ENCODE results near the gene CCDC27.

Gene CCDC27

GRCh38 chr1:3717715-3718601, 34.3 kb upstream of the CCDC27 start:
- DNase-seq (ENCODE audit: low read depth in 2 of 2), result no peak

DNA sequence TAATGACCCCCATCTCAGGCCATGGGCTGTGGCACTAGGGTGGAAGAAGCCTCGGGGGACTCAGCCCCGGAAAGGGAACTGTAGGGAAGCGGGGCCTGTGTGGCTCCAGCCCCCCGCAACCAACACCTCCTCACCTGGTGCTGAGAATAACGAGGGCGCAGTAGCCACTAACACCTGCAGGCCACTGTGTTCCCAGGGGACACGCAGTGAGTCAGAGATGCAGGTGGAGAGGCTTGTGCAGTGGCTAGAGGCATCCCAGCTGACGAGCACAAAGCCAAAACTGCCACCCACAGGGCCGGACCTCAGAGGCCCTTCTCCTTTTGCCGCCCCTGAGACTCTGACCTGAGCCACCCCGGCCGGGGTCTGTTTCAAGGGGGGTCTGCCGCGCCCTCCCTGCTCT, 33.5 kb upstream of the CCDC27 start:
- DNase-seq (ENCODE audit: low read depth in 2 of 2), result no peak

- no peak for DNase-seq (ENCODE audit: low read depth in 2 of 2)
Observed at GRCh38 chr1:3721955-3722465, 30.2 kb upstream of the CCDC27 start.

DNA sequence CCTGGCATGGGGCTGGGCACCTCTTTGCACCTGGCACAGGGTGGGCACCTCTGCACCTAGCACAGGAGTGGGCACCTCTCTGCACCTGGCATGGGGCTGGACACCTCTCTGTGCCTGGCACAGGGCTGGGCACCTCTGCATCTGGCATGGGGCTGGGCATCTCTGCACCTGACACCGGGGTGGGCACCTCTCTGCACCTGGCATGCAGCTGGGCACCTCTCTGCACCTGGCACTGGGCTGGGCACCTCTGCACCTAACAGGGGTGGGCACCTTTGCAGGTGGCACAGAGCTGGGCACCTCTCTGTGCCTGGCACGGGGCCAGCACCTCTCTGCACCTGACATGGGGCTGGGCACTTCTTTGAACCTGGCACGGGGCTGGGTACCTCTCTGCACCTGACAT, 29.4 kb upstream of the CCDC27 start:
- no peak for DNase-seq (ENCODE audit: low read depth in 2 of 2)

- DNase-seq (ENCODE audit: low read depth in 2 of 2), result peak; percentile 68 to 84
Observed at GRCh38 chr1:3724416-3725030, 27.7 kb upstream of the CCDC27 start.

GRCh38 chr1:3725366-3725765, 26.9 kb upstream of the CCDC27 start:
- DNase-seq (ENCODE audit: low read depth in 2 of 2), result no peak

DNA sequence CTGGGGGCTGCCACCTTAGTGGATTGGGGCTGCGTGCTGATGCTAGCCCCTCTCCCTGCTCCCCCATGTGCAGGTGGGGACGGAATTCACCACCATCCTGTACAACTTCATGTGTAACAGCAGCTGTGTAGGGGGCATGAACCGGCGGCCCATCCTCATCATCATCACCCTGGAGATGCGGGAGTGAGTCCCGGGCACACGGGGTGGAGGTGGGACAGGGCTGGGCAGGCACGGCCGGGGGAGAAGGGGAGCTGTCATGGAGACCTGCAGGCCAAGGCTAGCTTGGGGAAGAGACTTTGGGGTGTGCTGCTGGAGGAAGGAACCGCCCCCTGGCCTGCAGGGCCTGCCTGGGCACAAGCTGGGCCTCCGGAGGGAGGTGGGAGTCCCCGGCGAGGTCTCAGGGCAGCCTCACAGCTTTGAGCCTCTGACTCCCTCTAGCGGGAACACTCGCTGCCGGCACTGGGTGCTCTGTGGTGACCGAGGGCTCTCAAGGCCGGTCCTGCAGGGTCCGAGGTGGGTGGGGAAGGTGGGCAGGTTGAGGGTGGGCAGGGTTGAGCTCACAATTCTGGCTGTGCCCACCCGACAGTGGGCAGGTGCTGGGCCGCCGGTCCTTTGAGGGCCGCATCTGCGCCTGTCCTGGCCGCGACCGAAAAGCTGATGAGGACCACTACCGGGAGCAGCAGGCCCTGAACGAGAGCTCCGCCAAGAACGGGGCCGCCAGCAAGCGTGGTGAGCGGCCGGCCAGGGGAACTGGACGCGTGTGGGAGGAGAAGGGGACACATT, 25.0 kb upstream of the CCDC27 start:
- peak in 1 of 2 donors; percentile 13 for DNase-seq (ENCODE audit: low read depth in 2 of 2)

DNA sequence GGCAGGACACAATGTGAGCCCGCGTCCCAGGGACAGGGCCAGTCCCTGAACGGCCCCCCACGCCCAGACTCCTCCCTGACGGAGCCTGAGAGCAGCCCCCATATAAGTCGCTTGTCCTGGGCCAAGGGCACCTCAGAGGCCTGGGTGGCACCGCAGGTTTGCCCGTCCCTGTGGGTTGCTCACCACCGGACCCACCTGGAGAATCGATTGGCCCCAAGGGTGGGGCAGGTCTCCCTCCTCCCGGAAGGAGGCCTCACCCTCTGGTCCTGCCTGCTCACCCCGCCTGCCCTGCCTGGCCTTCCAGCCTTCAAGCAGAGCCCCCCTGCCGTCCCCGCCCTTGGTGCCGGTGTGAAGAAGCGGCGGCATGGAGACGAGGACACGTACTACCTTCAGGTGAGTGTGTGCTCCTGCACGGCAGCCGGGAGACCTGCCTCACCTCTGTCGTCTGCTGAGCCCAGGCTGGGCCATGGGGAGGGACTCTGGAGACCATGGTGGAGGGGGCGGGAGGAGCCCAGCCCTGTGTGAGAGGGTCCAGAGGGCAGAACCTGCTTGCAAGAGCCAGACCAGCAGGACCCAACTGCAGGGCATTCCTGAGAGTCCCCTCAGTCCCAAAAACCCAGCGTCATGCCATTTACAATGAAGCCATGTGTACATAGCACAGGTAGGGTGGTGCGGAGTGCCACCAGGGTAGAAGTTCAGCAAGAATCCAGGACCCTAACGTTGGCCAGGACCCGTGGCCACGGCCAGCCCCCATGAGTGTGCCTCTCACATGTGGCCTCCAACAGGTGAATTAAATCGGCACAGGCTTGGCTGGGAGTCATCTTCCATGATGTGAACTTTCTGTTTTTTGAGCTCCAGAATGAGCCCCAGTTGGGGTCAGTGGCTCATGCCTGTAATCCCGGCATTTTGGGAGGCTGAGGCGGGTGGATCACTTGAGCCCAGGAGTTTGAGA, 24.1 kb upstream of the CCDC27 start:
- no peak for DNase-seq (ENCODE audit: low read depth in 2 of 2)

GRCh38 chr1:3729594-3730542, 22.4 kb upstream of the CCDC27 start:
- no peak for DNase-seq (ENCODE audit: low read depth in 2 of 2)

GRCh38 chr1:3730543-3731247, 21.6 kb upstream of the CCDC27 start:
- no peak for DNase-seq (ENCODE audit: low read depth in 2 of 2)

GRCh38 chr1:3731583-3732433, 20.4 kb upstream of the CCDC27 start:
- DNase-seq (ENCODE audit: low read depth in 2 of 2), result no peak

GRCh38 chr1:3732434-3733093, 19.7 kb upstream of the CCDC27 start:
- DNase-seq (ENCODE audit: low read depth in 2 of 2), result no peak

DNA sequence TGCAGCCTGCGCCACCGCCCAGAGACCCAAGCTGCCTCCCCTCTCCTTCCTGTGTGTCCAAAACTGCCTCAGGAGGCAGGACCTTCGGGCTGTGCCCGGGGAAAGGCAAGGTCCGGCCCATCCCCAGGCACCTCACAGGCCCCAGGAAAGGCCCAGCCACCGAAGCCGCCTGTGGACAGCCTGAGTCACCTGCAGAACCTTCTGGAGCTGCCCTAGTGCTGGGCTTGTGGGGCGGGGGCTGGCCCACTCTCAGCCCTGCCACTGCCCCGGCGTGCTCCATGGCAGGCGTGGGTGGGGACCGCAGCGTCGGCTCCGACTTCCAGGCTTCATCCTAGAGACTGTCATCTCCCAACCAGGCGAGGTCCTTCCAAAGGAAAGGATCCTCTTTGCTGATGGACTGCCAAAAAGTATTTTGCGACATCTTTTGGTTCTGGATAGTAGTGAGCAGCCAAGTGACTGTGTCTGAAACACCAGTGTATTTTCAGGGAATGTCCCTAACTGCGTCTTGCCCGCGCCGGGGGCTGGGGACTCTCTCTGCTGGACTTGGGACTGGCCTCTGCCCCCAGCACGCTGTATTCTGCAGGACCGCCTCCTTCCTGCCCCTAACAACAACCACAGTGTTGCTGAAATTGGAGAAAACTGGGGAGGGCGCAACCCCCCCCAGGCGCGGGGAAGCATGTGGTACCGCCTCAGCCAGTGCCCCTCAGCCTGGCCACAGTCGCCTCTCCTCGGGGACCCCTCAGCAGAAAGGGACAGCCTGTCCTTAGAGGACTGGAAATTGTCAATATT, 19.0 kb upstream of the CCDC27 start:
- DNase-seq (ENCODE audit: low read depth in 2 of 2), result no peak

- no peak for DNase-seq (ENCODE audit: low read depth in 2 of 2)
Observed at GRCh38 chr1:3733883-3734589, 18.2 kb upstream of the CCDC27 start.

- DNase-seq (ENCODE audit: low read depth in 2 of 2), result no peak
Observed at GRCh38 chr1:3734602-3735001, 17.6 kb upstream of the CCDC27 start.

DNA sequence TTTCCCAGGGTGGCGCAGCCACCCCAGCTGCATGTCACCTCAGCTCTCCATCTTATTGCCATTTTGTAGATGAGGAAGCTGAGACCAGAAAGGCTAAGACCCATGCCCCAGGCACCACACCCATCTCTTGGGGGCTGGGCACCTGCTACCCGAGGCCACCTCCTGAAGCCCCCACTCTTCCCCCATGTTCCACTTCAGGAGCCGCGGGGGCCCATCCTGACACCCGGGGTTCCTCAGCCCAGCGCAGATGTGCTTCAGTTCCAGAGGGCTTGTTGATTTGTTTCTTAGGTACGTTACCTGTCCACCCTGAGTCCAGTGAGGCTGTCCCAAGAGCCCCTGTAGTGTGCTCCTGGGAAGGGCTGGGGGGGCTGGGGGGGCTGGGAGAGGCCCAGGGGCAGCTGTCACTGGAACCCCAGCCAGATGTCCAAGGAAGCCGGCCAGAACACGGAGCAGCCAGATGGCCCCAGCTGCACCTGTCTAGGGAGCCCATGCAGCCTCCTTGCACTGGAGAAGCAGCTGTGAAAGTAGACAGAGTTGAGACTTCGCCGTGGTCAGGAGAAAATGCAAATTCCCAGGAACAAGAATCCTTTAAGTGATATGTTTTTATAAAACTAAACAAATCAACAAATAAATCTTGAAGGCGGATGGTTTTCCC, 17.1 kb upstream of the CCDC27 start:
- no peak for DNase-seq (ENCODE audit: low read depth in 2 of 2)

Measured in stimulated activated CD4-positive, alpha-beta T cell treated with anti-CD3 and anti-CD28 coated beads, Interleukin-4, amount 100 ng/mL, for 48 hours (primary cell).